Activated CD8-positive, alpha-beta memory T cell treated with anti-CD3 and anti-CD28 coated beads, Interleukin-2, amount 10 ng/mL, durations not matched to agents 7 days and 5 days (primary cell): ENCODE data around the gene FBN1. TPM values are rescaled to one million over a fixed set of nuclear protein-coding genes. Genes with fewer than 3 reads are reported as not detected.

ENCODE experiments used
- ATAC-seq: fragments of 150-1000 bp; cut with Tn5 transposase; one replicate; pipeline ENCODE4 v1.10.0; 2021; ENCODE audit warnings: moderate library complexity
- CTCF ChIA-PET: fragments of 350-600 bp; sonication (Branson Sonifier 250); formaldehyde crosslinking; loops from one replicate; lab custom pipeline; 2021; ENCODE audit warnings: antibody characterized with exemption; lab: Charles Lee
- DNase-seq: peaks from one replicate; pipeline ENCODE4 v3.0.0-alpha.2; 2020
- H3K27ac Mint-ChIP-seq: one replicate; pipeline ENCODE4 v1.8.0; 2021; ENCODE audit warnings: mild to moderate bottlenecking, mixed read lengths
- H3K27me3 Mint-ChIP-seq: one replicate; pipeline ENCODE4 v1.8.0; 2021; ENCODE audit warnings: mixed read lengths
- H3K36me3 Mint-ChIP-seq: one replicate; pipeline ENCODE4 v1.8.0; 2021; ENCODE audit warnings: mild to moderate bottlenecking, mixed read lengths
- H3K4me1 Mint-ChIP-seq: one replicate; pipeline ENCODE4 v1.8.0; 2021; ENCODE audit warnings: mixed read lengths
- H3K4me3 Mint-ChIP-seq: one replicate; pipeline ENCODE4 v1.8.0; 2021; ENCODE audit warnings: mild to moderate bottlenecking, moderate library complexity, mixed read lengths
- H3K9me3 Mint-ChIP-seq: one replicate; pipeline ENCODE4 v1.8.0; 2022; ENCODE audit warnings: low read depth, mixed read lengths
- total RNA-seq, 2 experiments: library from RNA; stranded (reverse); gene quantifications; one replicate each; pipeline ENCODE4 v1.2.3, GENCODE V29; 2021

FBN1 gene
- total RNA-seq, 2 experiments from 2014 or later, result 1.1 to 1.3 TPM

GRCh38 chr15:48395521-48396011, 249.9 kb downstream of the FBN1 start:
- CTCF ChIA-PET, result no interaction called here
- ATAC-seq (no peak), DNase-seq (no peak)
- Mint-ChIP-seq H3K36me3 (no peaks in the 10 kb centered on the region), H3K4me3 (no peak overlapping the region), H3K9me3 (no peaks in the 10 kb centered on the region), H3K27me3 (peaks cover 6% of the 10 kb centered on the region), H3K4me1 (no peaks in the 10 kb centered on the region), H3K27ac (no peak overlapping the region)

- no peaks in the 10 kb centered on the region for H3K36me3 Mint-ChIP-seq
- no peak overlapping the region for H3K4me3 Mint-ChIP-seq
- no peak for ATAC-seq
- peaks cover 7% of the 10 kb centered on the region for H3K27me3 Mint-ChIP-seq
- H3K27ac Mint-ChIP-seq, result no peak overlapping the region
- CTCF ChIA-PET, result no interaction called here
- DNase-seq, result no peak
- H3K4me1 Mint-ChIP-seq, result no peaks in the 10 kb centered on the region
- H3K9me3 Mint-ChIP-seq, result no peaks in the 10 kb centered on the region
These were observed 250.5 kb downstream of the FBN1 start for GRCh38 chr15:48394970-48395369.

GRCh38 chr15:48393645-48394506, 251.6 kb downstream of the FBN1 start:
- peaks cover 18% of the 10 kb centered on the region for H3K27me3 Mint-ChIP-seq
- H3K27ac Mint-ChIP-seq, result no peak overlapping the region
- CTCF ChIA-PET, result no interaction called here
- no peaks in the 10 kb centered on the region for H3K36me3 Mint-ChIP-seq
- H3K9me3 Mint-ChIP-seq, result no peaks in the 10 kb centered on the region
- no peak overlapping the region for H3K4me3 Mint-ChIP-seq
- no peaks in the 10 kb centered on the region for H3K4me1 Mint-ChIP-seq
- DNase-seq (no peak), ATAC-seq (no peak)

GRCh38 chr15:48392356-48392755, 253.2 kb downstream of the FBN1 start:
- Mint-ChIP-seq H3K27ac (no peak overlapping the region), H3K36me3 (no peaks in the 10 kb centered on the region), H3K4me1 (no peaks in the 10 kb centered on the region), H3K4me3 (no peak overlapping the region), H3K27me3 (peaks cover 22% of the 10 kb centered on the region), H3K9me3 (no peaks in the 10 kb centered on the region)
- CTCF ChIA-PET, result no interaction called here
- DNase-seq, result no peak
- ATAC-seq, result no peak

GRCh38 chr15:48391950-48392349, 253.6 kb downstream of the FBN1 start:
- no peak for DNase-seq
- Mint-ChIP-seq H3K4me3 (no peak overlapping the region), H3K36me3 (no peaks in the 10 kb centered on the region), H3K4me1 (no peaks in the 10 kb centered on the region), H3K9me3 (no peaks in the 10 kb centered on the region), H3K27ac (no peak overlapping the region), H3K27me3 (peaks cover 22% of the 10 kb centered on the region)
- CTCF ChIA-PET, result no interaction called here
- no peak for ATAC-seq

DNA sequence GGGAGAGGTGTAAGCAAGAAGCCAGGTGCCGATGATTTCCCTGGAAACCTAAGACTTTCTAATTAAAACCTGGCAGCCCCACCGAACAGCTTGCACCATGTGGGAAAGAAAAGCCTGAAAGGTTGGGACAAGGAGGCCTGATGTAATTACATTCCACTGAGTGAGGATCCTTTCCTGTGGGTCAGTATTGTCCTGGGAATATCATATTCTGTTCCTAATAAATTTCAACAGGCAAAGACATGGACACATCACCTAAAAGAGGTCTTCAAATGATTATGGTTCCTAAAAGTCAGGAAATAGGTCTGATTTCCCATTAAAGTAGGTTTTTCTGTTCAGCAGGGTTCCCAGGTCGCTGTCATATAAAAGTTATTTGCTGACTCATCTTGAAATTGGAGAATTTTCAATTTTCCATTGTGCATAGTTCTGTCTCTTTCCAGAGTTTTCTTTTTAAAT, 255.8 kb downstream of the FBN1 start:
- no peaks in the 10 kb centered on the region for H3K9me3 Mint-ChIP-seq

DNA sequence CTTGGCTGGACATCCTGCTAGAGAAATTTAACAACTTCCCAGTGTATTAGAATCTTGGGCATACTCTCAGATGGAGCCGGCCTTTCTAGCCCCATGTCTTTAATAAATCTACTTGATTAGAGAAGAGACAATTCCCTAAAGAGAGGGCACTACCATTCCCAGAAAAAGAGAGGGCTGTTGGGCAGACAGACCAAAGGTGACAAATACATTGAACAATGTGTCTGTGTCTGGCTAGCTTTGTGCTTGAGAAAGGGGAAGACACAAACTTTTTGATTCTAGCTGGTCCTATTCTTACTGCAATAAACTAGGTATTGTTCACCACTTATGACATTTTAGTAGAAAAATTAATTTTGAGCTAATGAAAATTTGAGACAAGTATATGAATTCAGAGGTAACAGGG, 256.6 kb downstream of the FBN1 start:
- CTCF ChIA-PET, result no interaction called here
- ATAC-seq (no peak), DNase-seq (no peak)
- H3K27me3 Mint-ChIP-seq, result peaks cover 24% of the 10 kb centered on the region
- H3K9me3 Mint-ChIP-seq, result no peaks in the 10 kb centered on the region
- H3K4me3 Mint-ChIP-seq, result no peak overlapping the region
- H3K4me1 Mint-ChIP-seq, result no peaks in the 10 kb centered on the region
- H3K36me3 Mint-ChIP-seq, result no peaks in the 10 kb centered on the region
- no peak overlapping the region for H3K27ac Mint-ChIP-seq

More for the DNA sequence above, 255.8 kb downstream of the FBN1 start:
- CTCF ChIA-PET, result no interaction called here
- DNase-seq (no peak), ATAC-seq (no peak)
- H3K27me3 Mint-ChIP-seq, result peaks cover 24% of the 10 kb centered on the region
- H3K36me3 Mint-ChIP-seq, result no peaks in the 10 kb centered on the region
- no peak overlapping the region for H3K4me3 Mint-ChIP-seq
- no peak overlapping the region for H3K27ac Mint-ChIP-seq
- no peaks in the 10 kb centered on the region for H3K4me1 Mint-ChIP-seq

- H3K36me3 Mint-ChIP-seq, result no peaks in the 10 kb centered on the region
- CTCF ChIA-PET, result no interaction called here
- DNase-seq (no peak), ATAC-seq (no peak)
- H3K9me3 Mint-ChIP-seq, result no peaks in the 10 kb centered on the region
- H3K27me3 Mint-ChIP-seq, result peaks cover 29% of the 10 kb centered on the region
- H3K4me3 Mint-ChIP-seq, result no peak overlapping the region
- H3K27ac Mint-ChIP-seq, result no peak overlapping the region
- no peaks in the 10 kb centered on the region for H3K4me1 Mint-ChIP-seq
These were observed 257.3 kb downstream of the FBN1 start for GRCh38 chr15:48388016-48388851.

GRCh38 chr15:48385031-48385830, 260.3 kb downstream of the FBN1 start:
- ATAC-seq (no peak), DNase-seq (no peak)
- CTCF ChIA-PET, result no interaction called here
- Mint-ChIP-seq H3K27me3 (peaks cover 29% of the 10 kb centered on the region), H3K4me3 (no peak overlapping the region), H3K27ac (no peak overlapping the region), H3K36me3 (no peaks in the 10 kb centered on the region), H3K4me1 (peaks cover 2% of the 10 kb centered on the region), H3K9me3 (no peaks in the 10 kb centered on the region)

GRCh38 chr15:48384616-48385015, 260.9 kb downstream of the FBN1 start:
- Mint-ChIP-seq H3K27me3 (peaks cover 28% of the 10 kb centered on the region), H3K4me1 (peaks cover 2% of the 10 kb centered on the region), H3K27ac (no peak overlapping the region), H3K4me3 (no peak overlapping the region), H3K36me3 (no peaks in the 10 kb centered on the region), H3K9me3 (no peaks in the 10 kb centered on the region)
- ATAC-seq (no peak), DNase-seq (no peak)
- CTCF ChIA-PET, result no interaction called here

DNA sequence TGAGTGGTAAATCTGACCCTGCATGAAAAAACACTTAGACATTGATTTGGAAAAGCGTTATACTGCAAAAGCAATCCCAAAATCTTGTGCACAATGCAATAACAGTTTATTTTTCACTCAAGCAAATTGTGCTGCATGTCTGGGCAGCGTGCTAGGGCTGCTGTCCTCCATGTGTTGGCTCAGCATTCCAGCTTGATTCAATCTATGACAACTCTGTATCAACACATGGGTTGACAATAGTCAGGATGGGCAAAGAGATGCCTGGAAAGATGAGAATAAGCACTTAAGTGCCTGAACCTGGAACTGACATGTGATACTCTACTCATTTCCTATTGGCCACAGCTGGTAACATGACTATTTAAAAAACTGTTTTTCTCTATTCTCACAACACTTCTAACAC, 262.5 kb downstream of the FBN1 start:
- Mint-ChIP-seq H3K9me3 (no peaks in the 10 kb centered on the region), H3K27me3 (peaks cover 24% of the 10 kb centered on the region), H3K4me3 (no peak overlapping the region), H3K36me3 (no peaks in the 10 kb centered on the region), H3K4me1 (peaks cover 2% of the 10 kb centered on the region), H3K27ac (no peak overlapping the region)
- ATAC-seq, result no peak
- CTCF ChIA-PET, result no interaction called here
- DNase-seq, result no peak

DNA sequence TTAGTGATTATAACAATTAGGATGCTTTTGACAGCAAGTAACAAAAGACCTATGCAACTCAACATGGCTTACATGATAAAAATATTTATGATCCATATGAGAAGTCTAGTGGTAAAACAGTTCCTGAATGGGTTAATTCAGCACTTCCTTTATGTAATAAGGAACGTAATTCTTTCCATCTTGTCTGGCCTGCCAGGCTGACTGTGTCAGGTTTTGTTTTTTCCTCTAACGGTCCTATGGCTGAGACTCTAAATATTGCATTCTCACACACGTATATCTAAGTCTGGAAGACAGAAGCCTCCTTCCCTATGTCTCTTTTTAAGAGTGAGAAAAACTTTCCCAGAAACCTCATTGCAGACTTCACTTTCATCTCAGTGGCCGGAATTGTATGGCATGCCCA, 263.6 kb downstream of the FBN1 start:
- Mint-ChIP-seq H3K27me3 (peaks cover 25% of the 10 kb centered on the region), H3K4me3 (no peak overlapping the region), H3K9me3 (no peaks in the 10 kb centered on the region), H3K27ac (no peak overlapping the region), H3K36me3 (no peaks in the 10 kb centered on the region), H3K4me1 (peaks cover 2% of the 10 kb centered on the region)
- ATAC-seq (no peak), DNase-seq (no peak)
- CTCF ChIA-PET, result no interaction called here

- Mint-ChIP-seq H3K27me3 (peaks cover 28% of the 10 kb centered on the region), H3K4me3 (no peak overlapping the region), H3K27ac (no peak overlapping the region), H3K4me1 (peaks cover 2% of the 10 kb centered on the region), H3K9me3 (no peaks in the 10 kb centered on the region), H3K36me3 (no peaks in the 10 kb centered on the region)
- no peak for DNase-seq
- CTCF ChIA-PET, result no interaction called here
- ATAC-seq, result no peak
These were observed 265.3 kb downstream of the FBN1 start for GRCh38 chr15:48380198-48380597.
